Measurements from ENCODE around the gene TMUB1.
"Not testable (repeated sequence)": the region's sequence is repeated elsewhere in the genome, so short reads cannot be mapped to it uniquely, and the experiment has no call there.

The TMUB1 gene

GRCh38 chr7:151053096-151053495 lies 30.2 kb downstream of the TMUB1 start:
- no peak for DNase-seq (ENCODE audit: low read depth in 2 of 2)

- no peak for DNase-seq (ENCODE audit: low read depth in 2 of 2)
These were observed 32.2 kb downstream of the TMUB1 start for GRCh38 chr7:151051108-151051507.

GRCh38 chr7:151048911-151049463 lies 34.3 kb downstream of the TMUB1 start:
- no peak for DNase-seq (ENCODE audit: low read depth in 2 of 2)

GRCh38 chr7:151047976-151048815 lies 35.1 kb downstream of the TMUB1 start, which contains the start of gene ASIC3:
Gene ASIC3 (plus strand): TSS chr7:151048531. CDS start chr7:151048886, 355 bp downstream.
- no peak for DNase-seq (ENCODE audit: low read depth in 2 of 2)

GRCh38 chr7:151046603-151047573 lies 36.4 kb downstream of the TMUB1 start:
- no peak for DNase-seq (ENCODE audit: low read depth in 2 of 2)

- no peak for DNase-seq (ENCODE audit: low read depth in 2 of 2)
These were observed 37.3 kb downstream of the TMUB1 start for GRCh38 chr7:151045967-151046366.

GRCh38 chr7:151045262-151045661 lies 38.0 kb downstream of the TMUB1 start:
- no peak for DNase-seq (ENCODE audit: low read depth in 2 of 2)

- DNase-seq (ENCODE audit: low read depth in 2 of 2) = no peak
These were observed 39.3 kb downstream of the TMUB1 start for GRCh38 chr7:151043959-151044358.

- DNase-seq (ENCODE audit: low read depth in 2 of 2) = not testable (repeated sequence)
These were observed 39.8 kb downstream of the TMUB1 start for GRCh38 chr7:151043449-151043848.

GRCh38 chr7:151040616-151041375 lies 42.5 kb downstream of the TMUB1 start:
- no peak for DNase-seq (ENCODE audit: low read depth in 2 of 2)

GRCh38 chr7:151039850-151040548 lies 43.3 kb downstream of the TMUB1 start:
- DNase-seq (ENCODE audit: low read depth in 2 of 2) = no peak

- no peak for DNase-seq (ENCODE audit: low read depth in 2 of 2)
These were observed 44.1 kb downstream of the TMUB1 start for GRCh38 chr7:151038951-151039849.

GRCh38 chr7:151035902-151036301 lies 47.4 kb downstream of the TMUB1 start:
- DNase-seq (ENCODE audit: low read depth in 2 of 2) = no peak

GRCh38 chr7:151035026-151035717 lies 48.1 kb downstream of the TMUB1 start:
- no peak for DNase-seq (ENCODE audit: low read depth in 2 of 2)

- DNase-seq (ENCODE audit: low read depth in 2 of 2) = no peak
These were observed 48.8 kb downstream of the TMUB1 start for GRCh38 chr7:151034312-151035025.

- no peak for DNase-seq (ENCODE audit: low read depth in 2 of 2)
These were observed 49.4 kb downstream of the TMUB1 start for GRCh38 chr7:151033864-151034249.

- DNase-seq (ENCODE audit: low read depth in 2 of 2) = no peak
These were observed 50.1 kb downstream of the TMUB1 start for GRCh38 chr7:151032936-151033863.
